ENCODE measurements around the gene CKS1B. TPM values are rescaled to one million over a fixed set of nuclear protein-coding genes. Genes with fewer than 3 reads are reported as not detected.

Gene CKS1B
- total RNA-seq, 2 donors from 2014 or later, result 9.3 to 9.4 TPM

DNA sequence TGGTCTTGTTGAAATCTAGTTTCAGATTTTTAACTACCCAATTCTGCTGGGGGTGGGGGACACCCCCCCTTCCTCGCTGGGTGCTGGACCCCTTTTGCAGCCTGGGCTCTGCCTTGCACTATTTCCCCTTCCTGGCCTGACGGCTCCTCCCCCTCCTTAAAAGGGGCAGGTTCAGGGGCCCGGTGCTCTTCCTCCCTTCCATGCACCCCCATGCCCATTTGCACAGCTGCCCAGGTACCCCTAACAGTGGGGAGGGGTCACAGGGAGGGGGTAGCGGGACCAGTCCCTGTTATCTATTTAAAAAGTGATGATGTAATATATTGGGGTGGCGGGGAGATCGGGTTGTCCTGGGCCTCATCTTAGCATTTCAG lies 43.5 kb downstream of the CKS1B start:
- H3K9me3 ChIP-seq (ENCODE audit: control insufficient read depth, low read length, poor library complexity, severe bottlenecking), result no peaks in the 10 kb centered on the region
- peaks cover 54% of the 10 kb centered on the region for H3K4me1 Mint-ChIP-seq
- ATAC-seq (peak; percentile 1), DNase-seq (no peak)
- H3K27ac Mint-ChIP-seq, result peak overlapping the region; percentile 88
- peaks cover 2% of the 10 kb centered on the region for H3K36me3 Mint-ChIP-seq (ENCODE audit: low read depth)
- H3K27me3 Mint-ChIP-seq, result no peaks in the 10 kb centered on the region
- peak overlapping the region; percentile 58 for H3K4me3 Mint-ChIP-seq

DNA sequence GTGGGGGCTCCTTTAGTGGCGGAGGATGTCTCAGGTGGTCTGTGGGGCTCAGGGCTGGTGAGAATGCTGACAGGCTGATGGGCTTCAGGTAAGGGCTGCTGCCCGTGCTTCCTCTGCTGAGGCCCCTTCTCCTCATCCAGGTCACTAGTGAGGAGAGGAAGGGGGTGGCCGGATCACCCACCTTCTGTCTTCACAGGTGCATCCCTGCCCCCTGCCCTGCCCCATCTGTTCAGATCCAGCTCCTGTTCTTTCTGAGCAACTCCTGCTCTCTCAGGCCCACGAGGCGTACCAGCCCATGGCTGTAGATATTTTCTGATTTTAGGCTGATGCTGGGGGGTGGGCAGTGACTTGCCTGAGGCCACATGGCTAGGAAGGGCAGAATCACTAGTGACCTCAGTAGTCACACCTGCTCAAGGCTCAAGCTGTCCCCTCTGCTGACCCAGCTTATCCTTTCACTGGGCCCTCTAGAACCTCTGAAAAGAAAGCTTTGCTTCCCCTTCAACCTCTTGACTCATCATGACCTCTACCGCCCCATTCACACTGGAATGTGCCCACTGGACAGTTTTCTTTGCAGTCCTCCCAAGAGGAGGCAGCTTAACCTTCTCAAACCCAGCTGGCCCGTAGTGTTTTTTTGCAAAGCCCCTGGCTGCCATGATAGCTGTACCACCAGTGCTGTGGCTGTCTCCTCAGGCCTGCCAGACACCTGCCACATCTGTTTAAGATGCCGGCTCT lies 44.3 kb downstream of the CKS1B start:
- no peaks in the 10 kb centered on the region for H3K9me3 ChIP-seq (ENCODE audit: control insufficient read depth, low read length, poor library complexity, severe bottlenecking)
- DNase-seq (no peak), ATAC-seq (no peak)
- H3K27ac Mint-ChIP-seq, result peak overlapping the region; percentile 88
- peaks cover 48% of the 10 kb centered on the region for H3K4me1 Mint-ChIP-seq
- H3K27me3 Mint-ChIP-seq, result no peaks in the 10 kb centered on the region
- H3K4me3 Mint-ChIP-seq, result no peak overlapping the region
- peaks cover 2% of the 10 kb centered on the region for H3K36me3 Mint-ChIP-seq (ENCODE audit: low read depth)

DNA sequence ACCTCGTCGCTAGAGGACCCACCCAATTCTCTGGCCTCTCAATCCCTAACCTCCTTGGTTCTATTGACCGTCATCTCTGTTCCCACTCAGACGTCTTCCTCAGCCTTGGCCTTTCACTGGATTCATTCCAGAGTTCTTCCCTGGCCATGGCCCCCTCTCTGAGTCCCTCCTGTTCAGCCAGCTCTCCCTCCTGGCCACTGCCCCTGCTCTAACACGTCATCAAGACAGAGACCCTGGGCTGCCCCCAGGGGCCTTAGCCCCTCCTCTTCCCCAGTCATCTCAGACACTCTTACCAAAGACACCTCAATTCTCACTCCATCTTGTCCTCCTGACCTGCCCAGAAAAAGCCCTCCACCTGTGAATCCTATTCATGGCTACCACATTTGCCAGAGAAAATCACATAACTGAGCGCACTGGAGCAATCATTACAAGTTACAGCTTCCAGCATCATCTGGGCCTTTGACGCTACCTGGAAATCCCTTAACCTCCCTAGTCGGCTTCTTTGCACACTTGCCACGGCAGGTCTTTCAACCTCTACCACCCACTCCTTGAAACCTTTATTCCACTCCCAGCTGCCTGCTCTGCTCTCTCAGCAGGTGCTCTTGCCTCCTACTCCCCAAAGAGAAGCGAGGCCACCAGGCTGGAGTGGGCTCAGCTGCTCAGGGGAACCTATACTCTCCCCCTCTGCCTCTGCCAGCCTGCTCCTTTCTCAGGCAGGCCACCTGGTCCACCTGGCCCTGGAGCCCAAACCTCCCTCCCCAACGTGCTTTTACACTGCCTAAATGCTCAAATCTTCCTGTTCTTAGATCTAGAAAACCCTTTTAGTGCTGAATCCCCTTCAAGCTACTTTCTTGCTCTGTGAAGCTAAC lies 45.1 kb downstream of the CKS1B start:
- H3K9me3 ChIP-seq (ENCODE audit: control insufficient read depth, low read length, poor library complexity, severe bottlenecking), result no peaks in the 10 kb centered on the region
- H3K27me3 Mint-ChIP-seq, result no peaks in the 10 kb centered on the region
- H3K4me3 Mint-ChIP-seq, result no peak overlapping the region
- peaks cover 2% of the 10 kb centered on the region for H3K36me3 Mint-ChIP-seq (ENCODE audit: low read depth)
- H3K27ac Mint-ChIP-seq, result peak overlapping the region; percentile 88
- DNase-seq, result no peak
- ATAC-seq, result no peak
- peaks cover 43% of the 10 kb centered on the region for H3K4me1 Mint-ChIP-seq

DNA sequence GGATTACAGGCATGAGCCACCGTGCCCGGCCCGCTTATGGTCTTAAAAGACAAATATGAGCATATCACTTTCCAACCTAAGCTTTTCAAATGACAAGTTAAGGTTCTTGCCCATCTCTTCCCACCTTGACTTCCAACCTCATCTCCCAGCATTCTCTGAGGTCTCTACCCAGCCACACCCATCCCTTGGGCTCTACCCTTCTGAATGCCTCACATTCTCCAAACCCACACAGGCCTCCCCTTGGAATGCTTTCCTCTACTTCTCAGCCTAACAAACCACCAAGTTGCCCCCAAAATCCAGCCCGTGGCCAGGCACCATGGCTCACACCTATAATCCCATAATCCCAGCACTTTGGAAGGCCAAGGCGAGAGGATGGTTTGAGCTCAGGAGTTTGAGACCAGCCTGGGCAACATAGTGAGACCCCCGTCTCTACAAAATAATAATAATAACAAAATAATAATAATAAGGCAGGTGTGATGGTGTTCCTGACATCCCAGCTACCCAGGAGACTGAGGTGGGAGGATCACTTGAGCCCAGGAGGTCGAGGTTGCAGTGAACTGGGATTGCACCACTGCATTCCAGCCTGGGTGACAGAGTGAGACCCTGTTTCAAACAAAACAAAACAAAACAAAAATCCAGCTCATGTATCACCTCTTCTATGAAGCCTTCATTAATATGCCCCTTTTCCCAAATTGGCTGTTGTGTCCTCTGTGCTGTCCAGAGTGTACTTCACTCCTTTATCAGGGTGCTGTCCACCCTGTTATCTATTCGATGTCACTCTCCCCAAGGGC lies 47.9 kb downstream of the CKS1B start:
- H3K36me3 Mint-ChIP-seq (ENCODE audit: low read depth), result no peaks in the 10 kb centered on the region
- no peak overlapping the region for H3K4me3 Mint-ChIP-seq
- DNase-seq (no peak), ATAC-seq (no peak)
- H3K27me3 Mint-ChIP-seq, result no peaks in the 10 kb centered on the region
- peaks cover 28% of the 10 kb centered on the region for H3K4me1 Mint-ChIP-seq
- no peak overlapping the region for H3K27ac Mint-ChIP-seq
- H3K9me3 ChIP-seq (ENCODE audit: control insufficient read depth, low read length, poor library complexity, severe bottlenecking), result no peaks in the 10 kb centered on the region

DNA sequence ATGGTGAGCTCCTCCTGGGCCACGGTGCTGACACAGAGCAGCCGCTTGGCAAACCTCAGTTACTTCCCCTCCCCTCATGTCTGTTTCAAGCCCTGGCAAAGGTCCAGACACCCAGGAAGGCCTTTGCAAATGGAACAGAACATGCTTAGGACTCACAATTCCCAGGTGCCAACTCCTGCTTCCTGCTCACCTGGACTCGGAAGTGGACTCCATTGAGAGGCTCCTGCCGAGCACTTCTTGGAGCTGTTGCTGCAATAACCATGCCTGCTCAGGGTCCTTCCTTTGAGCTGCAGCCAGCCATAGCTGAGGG lies 48.4 kb downstream of the CKS1B start:
- Mint-ChIP-seq H3K4me3 (no peak overlapping the region), H3K4me1 (peaks cover 25% of the 10 kb centered on the region), H3K36me3 (ENCODE audit: low read depth) (no peaks in the 10 kb centered on the region), H3K27ac (no peak overlapping the region), H3K27me3 (no peaks in the 10 kb centered on the region)
- DNase-seq, result no peak
- no peaks in the 10 kb centered on the region for H3K9me3 ChIP-seq (ENCODE audit: control insufficient read depth, low read length, poor library complexity, severe bottlenecking)
- no peak for ATAC-seq

DNA sequence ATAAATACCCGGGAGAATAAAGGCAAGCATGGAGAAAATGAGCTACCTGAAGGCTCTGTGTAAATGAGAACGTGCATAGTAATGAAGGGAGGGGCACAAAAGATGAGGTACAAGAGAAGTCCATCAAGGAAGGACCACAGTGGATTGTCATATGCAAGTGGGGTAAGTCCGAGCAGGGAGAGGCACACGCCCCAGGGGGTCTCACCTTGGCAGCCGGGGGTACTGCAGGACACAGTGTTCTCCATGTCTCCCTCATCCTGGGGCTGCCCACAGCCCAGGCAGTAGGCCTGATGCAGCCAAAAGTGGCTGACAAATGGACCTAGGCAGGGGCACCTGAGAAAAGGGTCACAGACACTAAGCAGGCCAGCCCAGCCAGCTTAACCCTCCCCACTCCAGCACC lies 49.1 kb downstream of the CKS1B start:
- no peaks in the 10 kb centered on the region for H3K9me3 ChIP-seq (ENCODE audit: control insufficient read depth, low read length, poor library complexity, severe bottlenecking)
- H3K4me3 Mint-ChIP-seq, result no peak overlapping the region
- no peaks in the 10 kb centered on the region for H3K27me3 Mint-ChIP-seq
- no peak for DNase-seq
- ATAC-seq, result no peak
- no peak overlapping the region for H3K27ac Mint-ChIP-seq
- H3K4me1 Mint-ChIP-seq, result peaks cover 23% of the 10 kb centered on the region
- no peaks in the 10 kb centered on the region for H3K36me3 Mint-ChIP-seq (ENCODE audit: low read depth)

DNA sequence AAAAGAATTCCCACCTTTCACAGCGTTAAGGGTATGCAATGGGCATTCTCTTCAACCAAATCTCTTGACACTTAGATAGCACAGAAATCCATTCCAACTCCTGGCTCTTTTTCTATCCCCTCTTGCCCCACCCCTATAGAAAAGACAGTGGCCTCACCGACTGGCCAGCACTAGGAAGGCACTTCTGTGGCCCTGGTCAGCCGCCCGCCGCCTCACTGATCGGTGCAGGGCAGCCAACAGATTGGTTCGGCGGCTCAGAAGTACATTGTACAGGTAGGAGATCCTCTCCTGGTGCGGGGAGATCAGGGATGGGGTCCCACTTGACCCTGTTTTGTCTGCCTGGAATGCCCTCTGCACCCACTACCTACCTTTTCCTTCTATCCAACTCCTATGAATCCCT lies 49.8 kb downstream of the CKS1B start:
- Mint-ChIP-seq H3K36me3 (ENCODE audit: low read depth) (no peaks in the 10 kb centered on the region), H3K27ac (peak overlapping the region; percentile 14), H3K27me3 (no peaks in the 10 kb centered on the region), H3K4me3 (no peak overlapping the region), H3K4me1 (peaks cover 19% of the 10 kb centered on the region)
- no peaks in the 10 kb centered on the region for H3K9me3 ChIP-seq (ENCODE audit: control insufficient read depth, low read length, poor library complexity, severe bottlenecking)
- DNase-seq, result no peak
- no peak for ATAC-seq

DNA sequence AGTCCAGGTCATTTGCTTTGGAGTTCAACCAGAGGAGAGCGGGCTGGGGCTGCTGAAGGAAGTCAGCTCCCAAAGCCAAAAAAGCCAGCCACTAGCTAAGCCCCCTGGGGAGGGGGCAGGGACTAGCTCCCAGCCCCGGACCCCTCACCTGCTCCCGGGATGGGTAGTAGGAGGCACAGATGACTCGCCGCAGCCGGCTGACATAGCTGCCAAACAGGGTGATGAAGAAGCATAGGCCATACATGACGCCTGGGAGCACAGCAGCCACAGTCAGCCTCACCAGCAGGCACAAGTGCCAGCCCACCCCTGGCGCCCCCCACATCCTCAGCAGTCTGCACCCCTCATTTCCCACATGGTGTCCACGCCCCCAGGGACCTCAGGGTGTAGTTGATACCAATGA lies 51.7 kb downstream of the CKS1B start:
- no peak for ATAC-seq
- Mint-ChIP-seq H3K36me3 (ENCODE audit: low read depth) (no peaks in the 10 kb centered on the region), H3K4me3 (no peak overlapping the region), H3K4me1 (peaks cover 10% of the 10 kb centered on the region), H3K27me3 (no peaks in the 10 kb centered on the region), H3K27ac (no peak overlapping the region)
- H3K9me3 ChIP-seq (ENCODE audit: control insufficient read depth, low read length, poor library complexity, severe bottlenecking), result no peaks in the 10 kb centered on the region
- no peak for DNase-seq

DNA sequence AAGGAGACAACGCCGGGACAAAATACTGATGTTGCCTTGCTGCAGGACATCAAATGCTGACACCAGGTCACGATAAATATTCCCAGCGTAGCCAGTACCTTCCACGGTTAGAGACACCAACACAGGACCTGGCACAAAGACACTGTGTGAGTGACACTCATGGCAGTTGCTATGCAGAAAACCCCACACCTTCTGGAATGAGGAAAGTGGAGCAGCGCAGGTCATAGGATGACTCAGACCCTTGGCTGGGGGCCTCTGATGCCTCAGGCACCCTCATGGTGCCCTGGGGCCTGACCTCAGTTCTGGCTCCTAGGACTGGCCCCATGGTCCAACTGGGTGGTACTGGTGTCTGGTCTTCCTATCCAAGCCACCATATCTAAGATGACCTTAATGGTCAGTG lies 52.1 kb downstream of the CKS1B start:
- Mint-ChIP-seq H3K4me3 (no peak overlapping the region), H3K4me1 (peaks cover 8% of the 10 kb centered on the region), H3K27me3 (no peaks in the 10 kb centered on the region), H3K36me3 (ENCODE audit: low read depth) (no peaks in the 10 kb centered on the region), H3K27ac (no peak overlapping the region)
- H3K9me3 ChIP-seq (ENCODE audit: control insufficient read depth, low read length, poor library complexity, severe bottlenecking), result no peaks in the 10 kb centered on the region
- no peak for ATAC-seq
- no peak for DNase-seq

Other genes starting within 250 kb of the CKS1B start
- gene KCNN3, start 104.4 kb upstream of the CKS1B start, total RNA-seq, result under 1 TPM; 0.12 to 0.29 TPM
- gene PMVK, start 38.0 kb upstream of the CKS1B start, total RNA-seq, result 10 to 100 TPM; 19.0 to 19.9 TPM
- gene PBXIP1, start 18.6 kb upstream of the CKS1B start, total RNA-seq, result 100 to 1,000 TPM; 634 to 767 TPM
- 10 to 100 TPM; 34.7 to 45.1 TPM for gene PYGO2, start 12.9 kb upstream of the CKS1B start, total RNA-seq
- 100 to 1,000 TPM in 1 of 2 donors, 10 to 100 TPM in 1; 99.5 to 105 TPM for gene SHC1, start 3.9 kb upstream of the CKS1B start, total RNA-seq
- gene FLAD1, start 8.7 kb downstream of the CKS1B start, total RNA-seq, result 10 to 100 TPM; 33.2 to 34.7 TPM
- gene LENEP, start 18.9 kb downstream of the CKS1B start, total RNA-seq, result not detected
- 10 to 100 TPM; 63.8 to 73.6 TPM for gene ZBTB7B, start 28.1 kb downstream of the CKS1B start, total RNA-seq
- gene DCST2, start 59.1 kb downstream of the CKS1B start, total RNA-seq, result 1 to 10 TPM in 1 of 2 donors, under 1 TPM in 1; 0.94 to 1.3 TPM
- under 1 TPM; 0.23 to 0.57 TPM for gene DCST1, start 59.1 kb downstream of the CKS1B start, total RNA-seq
- gene ADAM15, start 76.6 kb downstream of the CKS1B start, total RNA-seq, result 10 to 100 TPM; 30.3 to 33.8 TPM
- 1 to 10 TPM; 2.6 to 4.9 TPM for gene EFNA4, start 89.1 kb downstream of the CKS1B start, total RNA-seq
- 1 to 10 TPM in 1 of 2 donors, under 1 TPM in 1; 0.29 to 1.3 TPM for gene EFNA3, start 104.2 kb downstream of the CKS1B start, total RNA-seq
- gene EFNA1, start 153.2 kb downstream of the CKS1B start, total RNA-seq, result 1 to 10 TPM in 1 of 2 donors, not detected in 1; 1.0 TPM
- gene SLC50A1, start 161.2 kb downstream of the CKS1B start, total RNA-seq, result 10 to 100 TPM; 25.6 to 27.8 TPM
- gene DPM3, start 165.8 kb downstream of the CKS1B start, total RNA-seq, result 10 to 100 TPM; 32.1 to 36.0 TPM
- 100 to 1,000 TPM; 110 to 127 TPM for gene KRTCAP2, start 198.6 kb downstream of the CKS1B start, total RNA-seq
- gene TRIM46, start 199.2 kb downstream of the CKS1B start, total RNA-seq, result 10 to 100 TPM in 1 of 2 donors, 1 to 10 TPM in 1; 9.8 to 12.7 TPM
- 10 to 100 TPM; 34.6 to 38.4 TPM for gene THBS3, start 233.2 kb downstream of the CKS1B start, total RNA-seq
- 10 to 100 TPM; 20.7 to 28.5 TPM for gene MTX1, start 234.0 kb downstream of the CKS1B start, total RNA-seq